Activated T-helper 1 cell treated with anti-CD3 and anti-CD28 coated beads, Interleukin-12 subunit alpha, Interleukin-12 subunit beta, Interleukin-2, Interleukin-4 antibody, amounts not matched to agents 30 ng/mL and 10 ng/mL and 1 ng/mL, durations not matched to agents 14 hours and 24 hours and 36 hours (primary cell): ENCODE results near the gene TEKT1. TPM values are rescaled to one million over a fixed set of nuclear protein-coding genes. Genes with fewer than 3 reads are reported as not detected.
"Not testable (repeated sequence)": the region's sequence is repeated elsewhere in the genome, so short reads cannot be mapped to it uniquely, and the experiment has no call there.

Experiments used
- DNase-seq: peaks from one replicate; pipeline ENCODE4 v3.0.0; 2021; ENCODE audit warnings: low spot score
- H3K27ac Mint-ChIP-seq: one replicate; pipeline ENCODE4 v1.8.0; 2021; ENCODE audit warnings: mild to moderate bottlenecking, mixed read lengths
- H3K27me3 Mint-ChIP-seq: one replicate; pipeline ENCODE4 v1.8.0; 2022; ENCODE audit warnings: mild to moderate bottlenecking, moderate library complexity, mixed read lengths; ENCODE audit not compliant: insufficient read depth
- H3K36me3 Mint-ChIP-seq: one replicate; pipeline ENCODE4 v1.8.0; 2021; ENCODE audit warnings: low read depth, mixed read lengths
- H3K4me1 Mint-ChIP-seq: one replicate; pipeline ENCODE4 v1.8.0; 2021; ENCODE audit warnings: low read depth, mixed read lengths
- H3K4me3 Mint-ChIP-seq: one replicate; pipeline ENCODE4 v1.8.0; 2021; ENCODE audit warnings: mild to moderate bottlenecking, moderate library complexity, mixed read lengths
- H3K9me3 Mint-ChIP-seq: one replicate; pipeline ENCODE4 v1.8.0; 2021; ENCODE audit warnings: mixed read lengths
- intact Hi-C: fragments of 100-400 bp; cut with micrococcal nuclease; formaldehyde crosslinking; loops from one replicate; pipeline ENCODE4 v1.15.1; 2024
- total RNA-seq: library from RNA; stranded (reverse); gene quantifications from 2 replicates; pipeline ENCODE4 v1.2.3, GENCODE V29; 2022

The TEKT1 gene
- not detected in 2 replicates for total RNA-seq

- peak; percentile 66 for DNase-seq
- intact Hi-C loops = loop anchor here (5.0 kb wide), 1 partner anchor 179 kb away; the partner anchor contains the start of genes C17orf100 and MED31
- Mint-ChIP-seq H3K4me3 (peak within 1 kb of the TSS; percentile 71), H3K27me3 (peaks cover 59% of the 10 kb centered on the region), H3K27ac (peak within 1 kb of the TSS; percentile 23), H3K9me3 (no peaks in the 10 kb centered on the region), H3K36me3 (no peaks in the 10 kb centered on the region), H3K4me1 (peaks cover 9% of the 10 kb centered on the region)
Observed at GRCh38 chr17:6831661-6832263, at the start of gene TEKT1. TSS of gene TEKT1 (minus strand) at chr17:6831729. CDS start at chr17:6830376, 1,353 bp downstream.

- H3K4me1 Mint-ChIP-seq, DNase-seq, H3K4me3 Mint-ChIP-seq, H3K36me3 Mint-ChIP-seq, intact Hi-C loops, H3K27ac Mint-ChIP-seq: not testable (repeated sequence)
- peaks cover 11% of the 10 kb centered on the region for H3K9me3 Mint-ChIP-seq
- H3K27me3 Mint-ChIP-seq = peaks cover 20% of the 10 kb centered on the region
Observed at GRCh38 chr17:6879221-6879975, 47.9 kb upstream of the TEKT1 start.

- H3K4me3 Mint-ChIP-seq, H3K36me3 Mint-ChIP-seq, H3K27ac Mint-ChIP-seq, H3K9me3 Mint-ChIP-seq, H3K4me1 Mint-ChIP-seq, DNase-seq, intact Hi-C loops: not testable (repeated sequence)
- H3K27me3 Mint-ChIP-seq = peaks cover 11% of the 10 kb centered on the region
Observed at GRCh38 chr17:6875276-6875675, 43.7 kb upstream of the TEKT1 start.

GRCh38 chr17:6872936-6873335 is 41.4 kb upstream of the TEKT1 start:
- Mint-ChIP-seq H3K27me3 (peaks cover 8% of the 10 kb centered on the region), H3K9me3 (no peaks in the 10 kb centered on the region), H3K27ac (no peak overlapping the region), H3K4me1 (no peaks in the 10 kb centered on the region), H3K4me3 (no peak overlapping the region), H3K36me3 (no peaks in the 10 kb centered on the region)
- intact Hi-C loops = no loop called here
- no peak for DNase-seq

- no peak overlapping the region for H3K4me3 Mint-ChIP-seq
- H3K36me3 Mint-ChIP-seq = no peaks in the 10 kb centered on the region
- H3K9me3 Mint-ChIP-seq = no peaks in the 10 kb centered on the region
- no peak for DNase-seq
- no peaks in the 10 kb centered on the region for H3K4me1 Mint-ChIP-seq
- intact Hi-C loops = no loop called here
- peaks cover 6% of the 10 kb centered on the region for H3K27me3 Mint-ChIP-seq
- H3K27ac Mint-ChIP-seq = no peak overlapping the region
Observed at GRCh38 chr17:6870841-6871240, 39.3 kb upstream of the TEKT1 start.

- Mint-ChIP-seq H3K27ac (no peak overlapping the region), H3K9me3 (no peaks in the 10 kb centered on the region), H3K27me3 (peaks cover 12% of the 10 kb centered on the region), H3K4me3 (no peak overlapping the region), H3K4me1 (peaks cover under 1% of the 10 kb centered on the region), H3K36me3 (no peaks in the 10 kb centered on the region)
- DNase-seq = no peak
- intact Hi-C loops = no loop called here
Observed at GRCh38 chr17:6868582-6868981, 37.1 kb upstream of the TEKT1 start.

- no peak for DNase-seq
- H3K4me3 Mint-ChIP-seq = no peak overlapping the region
- no peaks in the 10 kb centered on the region for H3K36me3 Mint-ChIP-seq
- intact Hi-C loops = no loop called here
- H3K27ac Mint-ChIP-seq = no peak overlapping the region
- H3K4me1 Mint-ChIP-seq = peaks cover 7% of the 10 kb centered on the region
- H3K27me3 Mint-ChIP-seq = peaks cover 13% of the 10 kb centered on the region
- no peaks in the 10 kb centered on the region for H3K9me3 Mint-ChIP-seq
Observed at GRCh38 chr17:6867849-6868248, 36.3 kb upstream of the TEKT1 start.

GRCh38 chr17:6862825-6863224 is 31.3 kb upstream of the TEKT1 start:
- no peaks in the 10 kb centered on the region for H3K36me3 Mint-ChIP-seq
- no peak overlapping the region for H3K4me3 Mint-ChIP-seq
- peak overlapping the region; percentile 11 for H3K27ac Mint-ChIP-seq
- H3K9me3 Mint-ChIP-seq = peaks cover 9% of the 10 kb centered on the region
- intact Hi-C loops = no loop called here
- DNase-seq = no peak
- peaks cover 18% of the 10 kb centered on the region for H3K27me3 Mint-ChIP-seq
- H3K4me1 Mint-ChIP-seq = peaks cover 14% of the 10 kb centered on the region

GRCh38 chr17:6862122-6862521 is 30.6 kb upstream of the TEKT1 start:
- Mint-ChIP-seq H3K9me3 (peaks cover 9% of the 10 kb centered on the region), H3K4me3 (no peak overlapping the region), H3K27ac (no peak overlapping the region), H3K36me3 (no peaks in the 10 kb centered on the region), H3K27me3 (peaks cover 18% of the 10 kb centered on the region), H3K4me1 (peaks cover 14% of the 10 kb centered on the region)
- no peak for DNase-seq
- intact Hi-C loops = no loop called here

- Mint-ChIP-seq H3K36me3 (no peaks in the 10 kb centered on the region), H3K27me3 (peaks cover 11% of the 10 kb centered on the region), H3K4me3 (no peak overlapping the region), H3K4me1 (peaks cover 7% of the 10 kb centered on the region), H3K27ac (no peak overlapping the region), H3K9me3 (peaks cover 9% of the 10 kb centered on the region)
- DNase-seq = no peak
- intact Hi-C loops = no loop called here
Observed at GRCh38 chr17:6857904-6858303, 26.4 kb upstream of the TEKT1 start.

GRCh38 chr17:6857336-6857735 is 25.8 kb upstream of the TEKT1 start:
- Mint-ChIP-seq H3K27ac (no peak overlapping the region), H3K4me1 (peaks cover 2% of the 10 kb centered on the region), H3K4me3 (no peak overlapping the region), H3K36me3 (no peaks in the 10 kb centered on the region), H3K27me3 (peaks cover 11% of the 10 kb centered on the region), H3K9me3 (peaks cover 9% of the 10 kb centered on the region)
- no peak for DNase-seq
- intact Hi-C loops = no loop called here

- H3K4me3 Mint-ChIP-seq = no peak overlapping the region
- peaks cover 10% of the 10 kb centered on the region for H3K27me3 Mint-ChIP-seq
- no peak for DNase-seq
- no peaks in the 10 kb centered on the region for H3K36me3 Mint-ChIP-seq
- H3K27ac Mint-ChIP-seq = no peak overlapping the region
- peaks cover 9% of the 10 kb centered on the region for H3K9me3 Mint-ChIP-seq
- no peaks in the 10 kb centered on the region for H3K4me1 Mint-ChIP-seq
- intact Hi-C loops = no loop called here
Observed at GRCh38 chr17:6856051-6856450, 24.5 kb upstream of the TEKT1 start.

- Mint-ChIP-seq H3K9me3 (no peaks in the 10 kb centered on the region), H3K27me3 (no peaks in the 10 kb centered on the region), H3K36me3 (no peaks in the 10 kb centered on the region), H3K4me1 (no peaks in the 10 kb centered on the region), H3K4me3 (peak overlapping the region; percentile 59), H3K27ac (no peak overlapping the region)
- DNase-seq = no peak
- intact Hi-C loops = no loop called here
Observed at GRCh38 chr17:6853764-6854442, 22.4 kb upstream of the TEKT1 start.
